ENCODE measurements around the gene ACOX3. TPM values are rescaled to one million over a fixed set of nuclear protein-coding genes. Genes with fewer than 3 reads are reported as not detected.
A peak's percentile ranks its signal among the peaks of the same experiment; 100 is the strongest.
"Not testable (repeated sequence)": the region's sequence is repeated elsewhere in the genome, so short reads cannot be mapped to it uniquely, and the experiment has no call there.

Gene ACOX3
- polyA plus RNA-seq, 6 donors from 2014 or later, result 10.1 to 17.1 (median 14.7) TPM

DNA sequence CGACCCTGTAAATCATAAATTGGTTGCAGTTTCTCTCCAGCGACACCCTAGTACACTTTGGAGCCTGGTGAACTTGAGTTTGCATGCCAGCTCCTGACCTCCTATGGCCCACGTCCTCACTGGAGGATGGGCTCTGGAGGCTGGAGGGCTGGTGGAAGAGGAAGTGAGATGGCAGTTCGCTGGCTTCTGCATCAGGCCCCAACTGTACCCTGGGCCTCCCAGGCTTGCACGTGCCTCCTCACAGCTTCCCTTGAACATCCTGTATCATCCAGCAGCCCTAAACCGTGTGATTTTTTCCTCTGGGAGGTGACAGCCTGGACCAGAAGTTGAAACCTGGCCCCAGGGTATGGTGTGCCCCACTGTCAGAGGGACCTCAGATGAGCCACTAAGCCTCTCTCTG, 92.5 kb downstream of the ACOX3 start:
- no peaks in the 10 kb centered on the region for H3K36me3 Mint-ChIP-seq
- no peak for DNase-seq
- peaks cover 0 to 11% (median 9%) of the 10 kb centered on the region in 3 donors for H3K27me3 Mint-ChIP-seq
- no peaks in the 10 kb centered on the region for H3K4me1 Mint-ChIP-seq
- H3K9me3 Mint-ChIP-seq, result no peaks in the 10 kb centered on the region
- ATAC-seq (ENCODE audit: low read depth in 2 of 2), result no peak
- H3K27ac Mint-ChIP-seq, result peak overlapping the region in 1 of 6 donors; percentile 6
- H3K4me3 Mint-ChIP-seq, result no peak overlapping the region

- Mint-ChIP-seq H3K36me3 (no peaks in the 10 kb centered on the region), H3K4me3 (no peak overlapping the region), H3K4me1 (no peaks in the 10 kb centered on the region), H3K27ac (peak overlapping the region in 1 of 6 donors; percentile 6), H3K9me3 (no peaks in the 10 kb centered on the region), H3K27me3 (peaks cover 0 to 13% (median 9%) of the 10 kb centered on the region in 3 donors)
- no peak for ATAC-seq (ENCODE audit: low read depth in 2 of 2)
- no peak for DNase-seq
Measured at GRCh38 chr4:8347660-8348059, 92.9 kb downstream of the ACOX3 start.

- DNase-seq, result no peak
- H3K36me3 Mint-ChIP-seq, result no peaks in the 10 kb centered on the region
- no peak for ATAC-seq (ENCODE audit: low read depth in 2 of 2)
- no peak overlapping the region for H3K4me3 Mint-ChIP-seq
- H3K4me1 Mint-ChIP-seq, result no peaks in the 10 kb centered on the region
- H3K27me3 Mint-ChIP-seq, result peaks cover 0 to 17% (median 10%) of the 10 kb centered on the region in 3 donors
- H3K9me3 Mint-ChIP-seq, result no peaks in the 10 kb centered on the region
- H3K27ac Mint-ChIP-seq, result no peak overlapping the region
Measured at GRCh38 chr4:8346838-8347605, 93.5 kb downstream of the ACOX3 start.

GRCh38 chr4:8345946-8346814, 94.3 kb downstream of the ACOX3 start:
- Mint-ChIP-seq H3K27ac (no peak overlapping the region), H3K4me1 (no peaks in the 10 kb centered on the region), H3K4me3 (no peak overlapping the region), H3K27me3 (peaks cover 0 to 24% (median 17%) of the 10 kb centered on the region in 3 donors), H3K36me3 (no peaks in the 10 kb centered on the region), H3K9me3 (no peaks in the 10 kb centered on the region)
- no peak for DNase-seq
- ATAC-seq (ENCODE audit: low read depth in 2 of 2), result no peak

- H3K36me3 Mint-ChIP-seq, result no peaks in the 10 kb centered on the region
- H3K27ac Mint-ChIP-seq, result no peak overlapping the region
- H3K4me3 Mint-ChIP-seq, result peak overlapping the region in 1 of 8 donors; percentile 51
- DNase-seq (no peak), ATAC-seq (ENCODE audit: low read depth in 2 of 2) (no peak)
- H3K9me3 Mint-ChIP-seq, result no peaks in the 10 kb centered on the region
- peaks cover 0 to 24% (median 17%) of the 10 kb centered on the region in 3 donors for H3K27me3 Mint-ChIP-seq
- no peaks in the 10 kb centered on the region for H3K4me1 Mint-ChIP-seq
Measured at GRCh38 chr4:8345053-8345945, 95.2 kb downstream of the ACOX3 start.

DNA sequence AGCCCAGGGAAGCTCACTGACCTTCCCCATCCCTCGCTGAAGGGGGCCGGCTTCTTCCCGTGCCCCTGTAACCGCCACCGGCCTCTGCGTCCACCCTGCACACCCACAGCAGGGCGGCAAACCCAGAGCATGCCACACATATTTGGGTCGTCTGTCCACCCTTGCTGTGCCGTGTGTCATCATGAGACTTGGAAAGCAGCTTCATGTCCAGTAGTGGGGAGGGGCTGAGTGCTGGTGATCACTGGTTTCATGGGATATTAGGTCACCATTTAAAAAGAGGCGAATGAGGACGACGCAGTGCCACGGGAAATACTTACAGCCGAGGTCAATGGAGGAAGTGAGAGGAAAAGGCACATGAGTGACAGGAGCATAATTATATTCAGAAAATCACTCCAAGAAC, 96.1 kb downstream of the ACOX3 start:
- Mint-ChIP-seq H3K9me3 (peaks cover 0 to under 1% (median 0%) of the 10 kb centered on the region in 7 donors), H3K4me1 (no peaks in the 10 kb centered on the region), H3K4me3 (no peak overlapping the region), H3K27me3 (peaks cover 0 to 24% (median 17%) of the 10 kb centered on the region in 3 donors), H3K36me3 (no peaks in the 10 kb centered on the region), H3K27ac (no peak overlapping the region)
- ATAC-seq (ENCODE audit: low read depth in 2 of 2) (no peak), DNase-seq (no peak)

GRCh38 chr4:8343967-8344331, 96.6 kb downstream of the ACOX3 start:
- Mint-ChIP-seq H3K27me3 (peaks cover 0 to 24% (median 17%) of the 10 kb centered on the region in 3 donors), H3K4me1 (no peaks in the 10 kb centered on the region), H3K36me3 (no peaks in the 10 kb centered on the region), H3K27ac (no peak overlapping the region), H3K9me3 (peaks cover 0 to 4% (median 0%) of the 10 kb centered on the region in 7 donors), H3K4me3 (no peak overlapping the region)
- DNase-seq, result no peak
- no peak for ATAC-seq (ENCODE audit: low read depth in 2 of 2)

DNA sequence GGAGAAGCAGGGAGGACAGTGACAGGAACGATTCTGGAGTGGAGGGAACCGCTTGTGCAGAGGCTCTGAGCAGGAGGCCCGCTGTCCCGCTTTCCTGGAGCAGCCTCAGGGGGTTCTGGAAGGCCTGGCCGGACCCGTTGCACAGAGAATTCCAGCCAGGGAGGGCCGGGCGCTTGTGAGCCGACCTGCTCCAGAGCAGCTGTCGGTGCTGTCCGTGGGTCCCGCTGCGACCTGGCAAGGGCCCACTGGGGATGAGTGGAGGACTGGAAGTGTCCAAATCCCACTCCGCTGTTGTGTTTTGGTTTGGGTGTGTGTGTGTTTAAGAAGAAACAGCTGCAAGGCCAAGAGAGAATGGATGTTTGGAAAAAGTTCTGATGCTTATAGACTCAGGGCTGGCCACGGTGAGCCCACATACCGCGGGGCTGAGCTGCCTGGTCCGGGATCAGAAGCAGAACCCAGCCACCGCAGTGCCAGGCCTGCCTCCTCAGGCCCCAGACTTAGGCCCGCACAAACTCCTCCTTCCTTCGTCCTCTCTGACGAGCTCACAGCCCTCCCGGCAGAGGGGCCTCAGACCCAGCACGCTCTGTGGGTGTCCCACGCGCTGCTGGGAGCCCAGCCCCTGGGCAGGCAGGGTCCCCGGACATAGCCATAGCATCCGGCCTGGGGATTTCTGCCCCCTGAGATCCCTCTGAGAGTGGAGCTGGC, 97.1 kb downstream of the ACOX3 start:
- H3K9me3 Mint-ChIP-seq, result peaks cover 0 to 7% (median 0%) of the 10 kb centered on the region in 7 donors

DNA sequence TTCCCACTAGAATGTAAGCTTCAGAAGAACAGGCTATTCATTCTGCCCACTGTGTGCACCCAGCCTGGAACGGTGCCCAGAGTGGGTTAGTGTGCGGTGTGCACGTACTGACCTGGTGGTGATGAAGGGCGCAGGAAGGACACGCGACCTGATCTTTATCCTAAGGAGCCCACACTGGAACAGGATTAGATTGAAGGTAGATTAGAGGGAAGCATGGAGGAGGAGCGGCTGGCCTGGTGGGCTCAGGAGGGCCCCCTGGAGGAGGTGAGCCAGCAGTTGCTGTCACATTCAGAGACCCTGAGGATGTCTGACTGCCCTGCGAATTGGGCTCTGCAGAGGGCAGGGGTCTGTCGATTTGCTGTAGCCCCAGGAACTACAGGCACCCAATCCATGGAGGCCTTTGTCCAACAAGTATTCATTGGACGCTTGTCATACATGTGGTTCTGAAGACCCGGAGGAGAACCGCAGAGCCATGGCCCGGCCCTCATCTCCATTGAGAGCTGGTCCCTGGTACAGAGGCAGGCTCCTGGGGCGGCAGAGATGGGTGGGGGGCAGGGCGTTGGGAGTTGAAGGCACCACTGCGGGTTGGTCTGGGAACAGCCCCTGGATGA, 97.8 kb downstream of the ACOX3 start:
- peak overlapping the region in 1 of 8 donors; percentile 3 for H3K4me3 Mint-ChIP-seq
- peaks cover 0 to 5% of the 10 kb centered on the region in 2 donors for H3K36me3 Mint-ChIP-seq
- ATAC-seq (ENCODE audit: low read depth in 2 of 2) (no peak), DNase-seq (no peak)
- H3K27ac Mint-ChIP-seq, result no peak overlapping the region
- peaks cover 0 to 13% (median 3%) of the 10 kb centered on the region in 7 donors for H3K9me3 Mint-ChIP-seq
- no peaks in the 10 kb centered on the region for H3K4me1 Mint-ChIP-seq
- H3K27me3 Mint-ChIP-seq, result peaks cover 0 to 24% (median 17%) of the 10 kb centered on the region in 3 donors

More for the DNA sequence above, 97.1 kb downstream of the ACOX3 start:
- no peak for ATAC-seq (ENCODE audit: low read depth in 2 of 2)
- Mint-ChIP-seq H3K4me1 (no peaks in the 10 kb centered on the region), H3K36me3 (no peaks in the 10 kb centered on the region), H3K4me3 (no peak overlapping the region), H3K27me3 (peaks cover 0 to 24% (median 17%) of the 10 kb centered on the region in 3 donors), H3K27ac (no peak overlapping the region)
- DNase-seq, result no peak

DNA sequence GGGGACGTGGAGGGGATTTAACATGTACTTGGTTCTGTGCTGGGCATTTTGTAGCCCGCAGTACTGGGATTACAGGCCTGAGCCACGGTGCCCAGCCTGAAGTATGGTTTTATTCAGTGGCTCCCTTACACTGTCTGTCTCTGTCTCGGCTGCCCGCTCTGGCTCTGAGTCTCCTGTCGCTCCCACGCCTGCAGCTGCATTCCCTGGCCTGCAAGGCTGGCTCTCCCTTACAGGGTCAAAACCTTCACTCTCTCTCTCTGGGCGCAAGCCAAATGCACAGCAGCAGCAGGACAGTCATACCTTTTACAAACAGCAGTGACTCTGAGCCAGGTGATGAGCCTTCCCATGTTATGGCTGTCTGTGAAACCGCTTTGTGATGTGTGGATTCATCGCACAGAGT, 98.8 kb downstream of the ACOX3 start:
- ATAC-seq (ENCODE audit: low read depth in 2 of 2) (no peak), DNase-seq (no peak)
- peak overlapping the region in 1 of 6 donors; percentile 52 for H3K27ac Mint-ChIP-seq
- H3K27me3 Mint-ChIP-seq, result peaks cover 0 to 23% (median 17%) of the 10 kb centered on the region in 3 donors
- H3K9me3 Mint-ChIP-seq, result peaks cover 2 to 17% (median 6%) of the 10 kb centered on the region in 7 donors
- H3K4me3 Mint-ChIP-seq, result no peak overlapping the region
- H3K4me1 Mint-ChIP-seq, result no peaks in the 10 kb centered on the region
- H3K36me3 Mint-ChIP-seq, result peaks cover 1 to 5% of the 10 kb centered on the region in 2 donors

- not testable (repeated sequence) for ATAC-seq (ENCODE audit: low read depth in 2 of 2); H3K4me1 Mint-ChIP-seq; H3K4me3 Mint-ChIP-seq; H3K36me3 Mint-ChIP-seq; DNase-seq; H3K27ac Mint-ChIP-seq
- H3K9me3 Mint-ChIP-seq, result peaks cover 7 to 21% (median 10%) of the 10 kb centered on the region in 7 donors
- H3K27me3 Mint-ChIP-seq, result peaks cover 0 to 19% (median 17%) of the 10 kb centered on the region in 3 donors
Measured at GRCh38 chr4:8341281-8341680, 99.2 kb downstream of the ACOX3 start.

- ATAC-seq (ENCODE audit: low read depth in 2 of 2) (no peak), DNase-seq (no peak)
- H3K4me3 Mint-ChIP-seq, result no peak overlapping the region
- no peaks in the 10 kb centered on the region for H3K4me1 Mint-ChIP-seq
- peaks cover 0 to 17% (median 17%) of the 10 kb centered on the region in 3 donors for H3K27me3 Mint-ChIP-seq
- peaks cover 11 to 25% (median 14%) of the 10 kb centered on the region in 7 donors for H3K9me3 Mint-ChIP-seq
- no peak overlapping the region for H3K27ac Mint-ChIP-seq
- H3K36me3 Mint-ChIP-seq, result peaks cover 5 to 10% of the 10 kb centered on the region in 2 donors
Measured at GRCh38 chr4:8340781-8341241, 99.7 kb downstream of the ACOX3 start.
